Measurements from ENCODE around the gene PRKAG2.
"Not testable (repeated sequence)": the region's sequence is repeated elsewhere in the genome, so short reads cannot be mapped to it uniquely, and the experiment has no call there.

The PRKAG2 gene

GRCh38 chr7:151851145-151851751 is 25.7 kb downstream of the PRKAG2 start:
- no peak for DNase-seq (ENCODE audit: low read depth in 2 of 2)

- no peak for DNase-seq (ENCODE audit: low read depth in 2 of 2)
Observed at GRCh38 chr7:151850491-151851124, 26.3 kb downstream of the PRKAG2 start.

DNA sequence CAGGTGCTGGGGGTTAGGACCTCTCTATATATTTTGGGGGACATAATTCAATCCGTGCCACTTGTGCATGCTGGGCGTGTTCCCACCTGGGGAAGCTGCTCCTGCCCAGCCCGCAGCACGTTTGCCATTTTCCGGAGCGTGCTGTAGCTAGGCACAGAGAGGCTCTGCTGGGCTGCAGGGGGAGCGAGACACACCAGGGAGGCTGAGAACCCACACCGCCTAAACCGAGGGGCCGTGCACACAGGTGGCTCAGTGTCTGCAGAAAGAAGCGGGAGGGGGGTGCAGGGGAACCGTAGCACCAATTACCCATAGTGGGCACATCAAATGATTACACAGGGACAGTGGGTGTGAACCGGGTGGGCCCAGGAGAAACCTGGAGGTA is 27.0 kb downstream of the PRKAG2 start:
- no peak for DNase-seq (ENCODE audit: low read depth in 2 of 2)

- no peak for DNase-seq (ENCODE audit: low read depth in 2 of 2)
Observed at GRCh38 chr7:151849008-151849878, 27.7 kb downstream of the PRKAG2 start.

DNA sequence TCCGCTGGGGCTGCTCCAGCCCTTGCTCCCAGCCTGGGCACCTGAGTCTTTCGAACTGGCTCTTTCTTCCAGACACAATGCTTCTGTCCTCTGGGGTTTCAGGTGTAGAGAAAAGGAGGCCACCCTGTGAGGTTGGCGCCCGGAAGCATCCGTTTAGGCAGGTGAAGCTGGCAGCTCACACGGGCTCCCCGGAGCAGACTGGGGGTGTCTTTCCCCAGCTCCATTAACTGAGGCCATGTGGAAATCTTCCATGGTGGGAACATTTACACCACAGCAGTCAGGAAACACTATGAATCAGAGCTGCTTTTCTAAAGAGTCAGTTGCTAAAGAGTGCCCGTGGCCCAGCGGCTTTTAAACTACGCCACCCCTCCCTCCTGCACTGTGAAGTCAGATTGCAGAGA is 29.2 kb downstream of the PRKAG2 start:
- no peak for DNase-seq (ENCODE audit: low read depth in 2 of 2)

GRCh38 chr7:151847136-151847535 is 29.8 kb downstream of the PRKAG2 start:
- no peak for DNase-seq (ENCODE audit: low read depth in 2 of 2)

GRCh38 chr7:151845412-151846205 is 31.3 kb downstream of the PRKAG2 start:
- DNase-seq (ENCODE audit: low read depth in 2 of 2), result no peak

GRCh38 chr7:151844825-151845200 is 32.1 kb downstream of the PRKAG2 start:
- DNase-seq (ENCODE audit: low read depth in 2 of 2), result no peak

GRCh38 chr7:151844071-151844824 is 32.7 kb downstream of the PRKAG2 start:
- no peak for DNase-seq (ENCODE audit: low read depth in 2 of 2)

GRCh38 chr7:151843181-151843580 is 33.7 kb downstream of the PRKAG2 start:
- DNase-seq (ENCODE audit: low read depth in 2 of 2), result no peak

GRCh38 chr7:151841395-151842051 is 35.4 kb downstream of the PRKAG2 start:
- not testable (repeated sequence) for DNase-seq (ENCODE audit: low read depth in 2 of 2)

DNA sequence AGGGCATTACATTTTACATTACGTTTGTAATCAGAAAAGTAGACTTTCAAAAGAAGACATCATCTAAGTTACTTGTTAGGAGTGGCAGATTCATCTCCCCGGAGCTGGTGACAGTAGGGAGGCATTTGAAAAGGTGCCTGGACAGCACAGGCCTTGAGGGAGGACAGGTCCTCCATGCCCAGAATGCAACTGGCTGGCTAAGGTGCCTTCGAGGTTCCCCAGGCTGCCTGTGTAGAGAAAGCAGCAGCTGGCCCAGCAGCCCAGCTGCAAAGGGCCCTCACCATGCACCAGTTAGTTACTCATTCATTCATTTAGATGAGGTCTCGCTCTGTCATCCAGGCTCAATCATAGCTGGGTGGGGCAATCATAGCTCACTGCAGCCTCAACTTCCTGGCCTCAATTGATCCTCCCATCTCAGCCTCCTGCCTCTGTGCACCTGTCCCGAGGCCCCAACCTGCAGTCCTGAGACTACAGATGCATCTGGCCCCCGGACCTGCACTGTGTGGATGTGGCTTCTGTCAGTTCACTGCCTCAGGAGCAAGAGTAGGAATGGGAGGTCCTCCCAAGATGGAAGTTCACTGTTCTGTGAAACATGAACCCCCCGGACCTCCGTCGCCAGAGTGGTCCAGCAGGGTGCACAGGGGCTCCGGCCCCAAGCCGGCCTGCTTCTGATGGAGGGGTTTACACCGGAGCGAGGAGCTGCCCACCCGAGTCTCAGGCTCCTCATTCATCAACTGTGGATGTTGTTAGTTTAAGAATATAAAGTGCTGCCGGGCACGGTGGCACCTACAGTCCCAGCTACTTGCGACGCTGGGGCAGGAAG is 36.6 kb downstream of the PRKAG2 start:
- no peak for DNase-seq (ENCODE audit: low read depth in 2 of 2)

DNA sequence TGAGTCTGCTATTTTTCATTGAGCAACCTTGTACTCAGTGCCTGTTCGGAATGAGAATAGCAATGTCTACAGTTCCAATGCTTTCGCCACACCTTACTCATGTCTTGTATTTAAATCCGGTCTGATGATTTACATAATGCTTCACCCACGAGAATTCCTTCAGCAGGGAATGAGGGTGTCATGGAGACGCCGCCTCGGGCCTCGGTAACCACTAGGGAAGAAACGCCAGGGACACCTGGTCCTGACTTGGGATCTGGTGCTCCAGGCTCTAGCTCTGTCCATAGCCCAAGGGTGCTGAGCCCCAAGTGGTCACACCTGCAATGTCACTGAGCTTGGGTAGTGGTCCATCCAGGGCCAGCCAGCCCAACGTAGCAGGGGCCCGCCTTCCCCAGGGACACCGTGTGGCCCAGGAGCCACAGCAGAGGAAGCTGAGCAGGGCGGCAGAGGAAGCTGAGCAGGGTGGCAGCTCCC is 37.4 kb downstream of the PRKAG2 start:
- no peak for DNase-seq (ENCODE audit: low read depth in 2 of 2)

- no peak for DNase-seq (ENCODE audit: low read depth in 2 of 2)
Observed at GRCh38 chr7:151838861-151839381, 38.0 kb downstream of the PRKAG2 start.

DNA sequence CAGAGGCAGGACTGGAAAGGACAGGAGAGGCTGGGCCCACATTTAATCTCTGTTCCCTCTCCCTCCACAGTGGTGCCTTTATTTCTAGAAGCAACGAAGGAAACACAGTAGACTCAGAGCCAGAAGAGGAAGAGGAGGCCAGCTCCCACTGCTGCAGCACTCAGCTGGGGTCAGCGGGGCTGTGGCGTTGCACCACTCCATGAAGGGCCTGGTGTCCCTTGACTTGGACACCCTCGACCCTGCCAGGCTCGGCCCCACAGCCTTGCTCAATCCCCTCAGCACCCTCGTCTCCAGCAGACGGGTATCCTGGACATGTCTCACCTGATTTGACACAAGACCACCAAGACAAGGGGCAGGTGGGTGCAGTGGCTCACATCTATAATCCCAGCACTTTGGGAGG is 38.8 kb downstream of the PRKAG2 start:
- DNase-seq (ENCODE audit: low read depth in 2 of 2), result no peak

- DNase-seq (ENCODE audit: low read depth in 2 of 2), result no peak
Observed at GRCh38 chr7:151837285-151838042, 39.5 kb downstream of the PRKAG2 start.

DNA sequence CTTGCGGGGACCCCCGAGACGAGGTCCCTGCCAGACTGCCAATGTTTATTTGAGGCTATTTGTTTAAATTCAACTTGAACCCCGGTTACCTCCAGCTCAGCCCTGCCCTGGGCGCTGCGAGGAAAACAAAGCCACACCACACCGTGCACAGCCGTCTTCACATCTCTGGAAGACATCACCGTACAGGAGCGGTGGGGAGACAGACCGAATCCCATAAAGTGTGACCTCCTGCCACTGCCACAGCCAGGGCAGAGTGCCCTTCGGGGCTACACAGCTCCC is 40.0 kb downstream of the PRKAG2 start:
- no peak for DNase-seq (ENCODE audit: low read depth in 2 of 2)

DNA sequence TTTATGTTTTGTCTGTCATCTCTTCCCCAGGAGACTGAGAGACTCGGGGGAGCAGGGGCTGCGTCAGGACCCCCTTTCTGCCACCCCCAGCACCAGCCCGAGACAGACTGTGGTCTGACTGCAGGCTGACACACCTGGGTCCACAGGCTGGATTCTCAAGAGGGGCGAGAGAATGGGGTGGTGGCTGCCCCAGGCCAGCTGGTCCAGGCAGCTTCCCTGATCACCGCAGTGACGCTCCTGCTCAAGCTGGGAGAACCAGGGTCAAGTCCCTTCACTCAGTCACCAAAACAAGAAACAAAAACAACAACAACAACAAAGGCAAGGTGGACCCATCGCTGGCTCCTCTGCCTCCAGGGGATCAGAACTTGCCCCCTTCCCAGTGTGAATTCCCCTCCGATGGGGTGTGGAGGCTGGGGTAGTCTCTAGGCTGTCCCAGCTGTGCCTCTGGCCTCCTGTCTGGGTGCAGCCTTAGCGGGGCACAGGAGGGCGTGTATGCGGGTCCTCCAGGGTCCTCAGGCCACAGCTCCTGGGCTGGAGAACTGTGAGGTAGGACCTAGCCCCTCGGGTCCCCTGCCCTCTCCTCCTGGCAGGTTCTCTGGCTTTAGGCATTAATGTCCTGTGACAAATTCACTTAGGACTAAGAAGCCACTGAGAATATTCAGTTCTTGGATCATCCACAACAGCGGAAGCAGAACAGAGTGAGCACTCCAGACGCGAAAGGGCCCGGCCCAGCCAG is 40.6 kb downstream of the PRKAG2 start:
- DNase-seq (ENCODE audit: low read depth in 2 of 2), result no peak

All from fibroblast of skin of left quadriceps (primary cell).